CD8-positive, alpha-beta memory T cell (primary cell): ENCODE measurements around the gene DCP1A. TPM values are rescaled to one million over a fixed set of nuclear protein-coding genes. Genes with fewer than 3 reads are reported as not detected.
"Not testable (repeated sequence)": the region's sequence is repeated elsewhere in the genome, so short reads cannot be mapped to it uniquely, and the experiment has no call there.

Source experiments
- CTCF ChIA-PET: fragments of 350-600 bp; sonication (Branson Sonifier 250); formaldehyde crosslinking; loops from one replicate; lab custom pipeline; 2021; ENCODE audit warnings: antibody characterized with exemption; lab: Charles Lee
- POLR2A ChIA-PET: fragments of 350-600 bp; sonication (Branson Sonifier 250); formaldehyde crosslinking; loops from one replicate; lab custom pipeline; 2021; ENCODE audit warnings: antibody characterized with exemption; lab: Charles Lee
- DNase-seq, 5 donors: peaks; one replicate each; pipeline versions ENCODE4 v3.0.0 to v3.0.0-alpha.2; 2020 to 2022; ENCODE audit warnings: mixed read lengths in 1 of 5
- H3K27ac ChIP-seq: one replicate; pipeline ENCODE4 v1.7.0; 2013; ENCODE audit warnings: low read depth, mild to moderate bottlenecking, low read length, moderate library complexity
- H3K27me3 ChIP-seq: 2 replicates; pipeline ENCODE4 v1.7.0; 2013; ENCODE audit warnings: low read length, mild to moderate bottlenecking; ENCODE audit not compliant: insufficient read depth, poor library complexity, severe bottlenecking
- H3K36me3 ChIP-seq: 2 replicates; pipeline ENCODE4 v1.7.0; 2013; ENCODE audit warnings: mild to moderate bottlenecking, low read length, moderate library complexity; ENCODE audit not compliant: insufficient read depth
- H3K4me1 ChIP-seq: 2 replicates; pipeline ENCODE4 v1.7.0; 2013; ENCODE audit warnings: mild to moderate bottlenecking, low read length, moderate library complexity; ENCODE audit not compliant: insufficient read depth
- H3K4me3 ChIP-seq: 2 replicates; pipeline ENCODE4 v1.7.0; 2013; ENCODE audit warnings: mild to moderate bottlenecking, low read length
- H3K9me3 ChIP-seq: 2 replicates; pipeline ENCODE4 v1.7.0; 2013; ENCODE audit warnings: mild to moderate bottlenecking, low read length
- H3K27ac Mint-ChIP-seq, 8 donors: one replicate each; pipeline ENCODE4 v1.8.0; 2020 to 2021; ENCODE audit warnings: mixed read lengths in 8 of 8, mild to moderate bottlenecking in 6 of 8, inconsistent platforms in 3 of 8, moderate library complexity in 3 of 8
- H3K27me3 Mint-ChIP-seq, 2 donors: one replicate each; pipeline ENCODE4 v1.8.0; 2020 to 2021; ENCODE audit warnings: mixed read lengths in 2 of 2, mild to moderate bottlenecking in 1 of 2, moderate library complexity in 1 of 2
- H3K36me3 Mint-ChIP-seq, 3 donors: one replicate each; pipeline ENCODE4 v1.8.0; 2020 to 2021; ENCODE audit warnings: mixed read lengths in 3 of 3, inconsistent platforms in 1 of 3, mild to moderate bottlenecking in 1 of 3
- H3K4me1 Mint-ChIP-seq, 3 donors: one replicate each; pipeline ENCODE4 v1.8.0; 2020 to 2021; ENCODE audit warnings: mixed read lengths in 3 of 3, inconsistent platforms in 1 of 3, mild to moderate bottlenecking in 1 of 3
- H3K4me3 Mint-ChIP-seq, 7 donors: one replicate each; pipeline ENCODE4 v1.8.0; 2020 to 2021; ENCODE audit warnings: mixed read lengths in 7 of 7, mild to moderate bottlenecking in 6 of 7, moderate library complexity in 4 of 7, inconsistent platforms in 2 of 7
- H3K9me3 Mint-ChIP-seq, 5 donors: one replicate each; pipeline ENCODE4 v1.8.0; 2020 to 2022; ENCODE audit warnings: mixed read lengths in 5 of 5, mild to moderate bottlenecking in 3 of 5, moderate library complexity in 2 of 5, inconsistent platforms in 1 of 5
- polyA plus RNA-seq: library from polyadenylated mRNA; unstranded; fragments of 300-500 nt; fragmentation: Illumina TruSeq; gene quantifications from one replicate; pipeline ENCODE4 v1.2.3, GENCODE V29; 2021
- total RNA-seq, 2 experiments: library from RNA; stranded (reverse); gene quantifications; one replicate each; pipeline ENCODE4 v1.2.3, GENCODE V29; 2021

Gene DCP1A
- total and polyA plus RNA-seq, 3 experiments from 2014 or later: 40.1 to 82.4 (median 40.2) TPM

- H3K4me3 Mint-ChIP-seq: no peak overlapping the region
- Histone ChIP-seq H3K4me3 (no peak overlapping the region), H3K36me3 (no peaks in the 10 kb centered on the region), H3K4me1 (no peaks in the 10 kb centered on the region), H3K27me3 (no peaks in the 10 kb centered on the region), H3K9me3 (no peaks in the 10 kb centered on the region), H3K27ac (no peak overlapping the region)
- no peak overlapping the region for H3K27ac Mint-ChIP-seq
- peaks cover 0 to 2% of the 10 kb centered on the region in 2 donors for H3K27me3 Mint-ChIP-seq
- ChIA-PET POLR2A (no interaction called here), CTCF (no interaction called here)
- H3K36me3 Mint-ChIP-seq: peaks cover 0 to 12% (median 0%) of the 10 kb centered on the region in 3 donors
- peaks cover 3 to 10% (median 5%) of the 10 kb centered on the region in 3 donors for H3K4me1 Mint-ChIP-seq
- DNase-seq: no peak
- no peaks in the 10 kb centered on the region for H3K9me3 Mint-ChIP-seq
Measured at GRCh38 chr3:53278667-53279066, 68.7 kb downstream of the DCP1A start.

GRCh38 chr3:53274938-53275605 is 72.3 kb downstream of the DCP1A start:
- Mint-ChIP-seq H3K9me3 (no peaks in the 10 kb centered on the region), H3K36me3 (no peaks in the 10 kb centered on the region), H3K4me1 (peaks cover 3 to 10% (median 5%) of the 10 kb centered on the region in 3 donors), H3K27me3 (peaks cover 0 to 3% of the 10 kb centered on the region in 2 donors), H3K4me3 (peak overlapping the region in 1 of 7 donors; percentile 5), H3K27ac (peak overlapping the region in 5 of 8 donors; percentile 19 to 82 (median 32))
- ChIA-PET POLR2A (no interaction called here), CTCF (interaction anchor here (1.0 kb wide), 1 partner anchor 18 kb away, joined by 4 read pairs; no protein-coding TSS in a partner anchor)
- Histone ChIP-seq H3K4me3 (no peak overlapping the region), H3K9me3 (no peaks in the 10 kb centered on the region), H3K4me1 (no peaks in the 10 kb centered on the region), H3K27me3 (no peaks in the 10 kb centered on the region), H3K27ac (no peak overlapping the region), H3K36me3 (no peaks in the 10 kb centered on the region)
- peak in 1 of 5 donors; percentile 47 for DNase-seq

GRCh38 chr3:53273146-53273670 is 74.1 kb downstream of the DCP1A start:
- Mint-ChIP-seq H3K27me3 (peaks cover 0 to 3% of the 10 kb centered on the region in 2 donors), H3K36me3 (no peaks in the 10 kb centered on the region), H3K9me3 (no peaks in the 10 kb centered on the region), H3K27ac (peak overlapping the region in 1 of 8 donors; percentile 87), H3K4me1 (peaks cover 3 to 10% (median 5%) of the 10 kb centered on the region in 3 donors), H3K4me3 (no peak overlapping the region)
- Histone ChIP-seq H3K9me3 (no peaks in the 10 kb centered on the region), H3K27ac (no peak overlapping the region), H3K27me3 (no peaks in the 10 kb centered on the region), H3K4me1 (no peaks in the 10 kb centered on the region), H3K4me3 (no peak overlapping the region), H3K36me3 (no peaks in the 10 kb centered on the region)
- CTCF ChIA-PET: interaction anchor here (1.3 kb wide), 1 partner anchor 12 kb away, joined by 3 read pairs; no protein-coding TSS in a partner anchor
- POLR2A ChIA-PET: interaction anchor here (0.7 kb wide), 1 partner anchor 41 kb away, joined by 3 read pairs; no protein-coding TSS in a partner anchor
- DNase-seq: no peak

GRCh38 chr3:53269888-53270880 is 77.2 kb downstream of the DCP1A start:
- H3K4me3 Mint-ChIP-seq: no peak overlapping the region
- H3K4me1 Mint-ChIP-seq: peaks cover under 1 to 6% (median 2%) of the 10 kb centered on the region in 3 donors
- no peak for DNase-seq
- H3K27me3 Mint-ChIP-seq: peaks cover 0 to 3% of the 10 kb centered on the region in 2 donors
- H3K9me3 Mint-ChIP-seq: no peaks in the 10 kb centered on the region
- no peak overlapping the region for H3K27ac Mint-ChIP-seq
- H3K27ac ChIP-seq: peak overlapping the region; percentile 57
- no peak overlapping the region for H3K4me3 ChIP-seq
- no peaks in the 10 kb centered on the region for H3K9me3 ChIP-seq
- no peaks in the 10 kb centered on the region for H3K27me3 ChIP-seq
- ChIA-PET CTCF (no interaction called here), POLR2A (no interaction called here)
- no peaks in the 10 kb centered on the region for H3K36me3 ChIP-seq
- H3K36me3 Mint-ChIP-seq: no peaks in the 10 kb centered on the region
- no peaks in the 10 kb centered on the region for H3K4me1 ChIP-seq

- DNase-seq, H3K36me3 ChIP-seq, POLR2A ChIA-PET, H3K27ac Mint-ChIP-seq, H3K36me3 Mint-ChIP-seq, H3K4me3 ChIP-seq, H3K4me1 Mint-ChIP-seq, H3K27ac ChIP-seq, H3K4me3 Mint-ChIP-seq, H3K27me3 Mint-ChIP-seq, CTCF ChIA-PET, H3K4me1 ChIP-seq, H3K27me3 ChIP-seq, H3K9me3 Mint-ChIP-seq, H3K9me3 ChIP-seq: not testable (repeated sequence)
Measured at GRCh38 chr3:53269193-53269592, 78.2 kb downstream of the DCP1A start.

- Mint-ChIP-seq H3K36me3 (no peaks in the 10 kb centered on the region), H3K9me3 (no peaks in the 10 kb centered on the region), H3K27ac (no peak overlapping the region), H3K4me1 (no peaks in the 10 kb centered on the region), H3K4me3 (no peak overlapping the region), H3K27me3 (peaks cover 0 to 2% of the 10 kb centered on the region in 2 donors)
- Histone ChIP-seq H3K27ac (no peak overlapping the region), H3K4me3 (no peak overlapping the region), H3K9me3 (no peaks in the 10 kb centered on the region), H3K27me3 (no peaks in the 10 kb centered on the region), H3K4me1 (no peaks in the 10 kb centered on the region), H3K36me3 (no peaks in the 10 kb centered on the region)
- ChIA-PET POLR2A (no interaction called here), CTCF (no interaction called here)
- DNase-seq: no peak
Measured at GRCh38 chr3:53267766-53268165, 79.6 kb downstream of the DCP1A start.

GRCh38 chr3:53264718-53265117 is 82.6 kb downstream of the DCP1A start:
- no peaks in the 10 kb centered on the region for H3K9me3 Mint-ChIP-seq

More at GRCh38 chr3:53264718-53265117, 82.6 kb downstream of the DCP1A start:
- no peak overlapping the region for H3K4me3 Mint-ChIP-seq
- no peaks in the 10 kb centered on the region for H3K36me3 ChIP-seq
- CTCF ChIA-PET: no interaction called here
- H3K27me3 ChIP-seq: no peaks in the 10 kb centered on the region
- H3K27me3 Mint-ChIP-seq: no peaks in the 10 kb centered on the region
- no peaks in the 10 kb centered on the region for H3K4me1 Mint-ChIP-seq
- H3K9me3 ChIP-seq: no peaks in the 10 kb centered on the region
- no peak overlapping the region for H3K4me3 ChIP-seq
- POLR2A ChIA-PET: no interaction called here
- DNase-seq: no peak
- H3K27ac Mint-ChIP-seq: no peak overlapping the region
- H3K4me1 ChIP-seq: no peaks in the 10 kb centered on the region
- no peak overlapping the region for H3K27ac ChIP-seq
- no peaks in the 10 kb centered on the region for H3K36me3 Mint-ChIP-seq
